ENCODE measurements around the gene PAPLN. TPM values are rescaled to one million over a fixed set of nuclear protein-coding genes. Genes with fewer than 3 reads are reported as not detected.

The PAPLN gene
- total RNA-seq, 1 experiment from 2014 or later: 0.40 TPM

- H3K9me2 ChIP-seq (replicated peaks; ENCODE audit: low read length): no peaks in the 10 kb centered on the region
- no peaks in the 10 kb centered on the region for H3K36me3 ChIP-seq (ENCODE audit: low read depth, low read length)
- H3K9me3 ChIP-seq (ENCODE audit: low read length): no peaks in the 10 kb centered on the region
- POLR2A ChIA-PET (ENCODE audit: unreplicated experiment): no interaction called here
- peaks cover 9% of the 10 kb centered on the region; the same call in 1 of the 2 replicates for H3K4me1 ChIP-seq (ENCODE audit: insufficient read depth, low read length)
- CTCF ChIA-PET: interaction anchor here (0.7 kb wide), 1 partner anchor 773 kb away, joined by 3 read pairs; no protein-coding TSS in a partner anchor
- ATAC-seq (no peak; the same call in 1 of the 2 replicates), DNase-seq (no peak)
- H3K4me2 ChIP-seq (ENCODE audit: low read length): no peak overlapping the region
- TF ChIP-seq CTCF (conservative IDR thresholded peaks at IDR 0.05; ENCODE audit: low read depth, low read length) (no peak), EZH2 (IDR thresholded peaks at IDR 0.05; ENCODE audit: low read length, unreplicated experiment) (no peak), EZH2phosphoT487 (IDR thresholded peaks at IDR 0.05; ENCODE audit: borderline replicate concordance, low read length) (no peak)
- no peaks in the 10 kb centered on the region for H3K79me2 ChIP-seq (ENCODE audit: low read length)
- BruUV-seq (replicated peaks): no TSS peak
- H3K9ac ChIP-seq (ENCODE audit: low read length): no peak overlapping the region
- no peaks in the 10 kb centered on the region for H3K27me3 ChIP-seq (ENCODE audit: low read length)
- H3K4me3 ChIP-seq (ENCODE audit: low read length): no peak overlapping the region
- H3F3A ChIP-seq (ENCODE audit: low read length, unreplicated experiment): no peaks in the 10 kb centered on the region
- no peak overlapping the region for H2AFZ ChIP-seq (ENCODE audit: low read length)
- H4K20me1 ChIP-seq (ENCODE audit: low read length): no peaks in the 10 kb centered on the region
- no peak overlapping the region for H3K27ac ChIP-seq (ENCODE audit: low read length)
- intact Hi-C loops (cut with micrococcal nuclease): no loop called here
Measured at GRCh38 chr14:73285979-73286378, 48.7 kb downstream of the PAPLN start.

GRCh38 chr14:73286598-73286997, 49.3 kb downstream of the PAPLN start:
- ATAC-seq (peak; percentile 23), DNase-seq (no peak)
- intact Hi-C loops (cut with micrococcal nuclease): no loop called here
- Histone ChIP-seq H3K9me3 (ENCODE audit: low read length) (no peaks in the 10 kb centered on the region), H3K4me3 (ENCODE audit: low read length) (no peak overlapping the region), H3K9ac (ENCODE audit: low read length) (no peak overlapping the region), H3K4me1 (ENCODE audit: insufficient read depth, low read length) (peaks cover 6% of the 10 kb centered on the region; the same call in 1 of the 2 replicates), H3K9me2 (replicated peaks; ENCODE audit: low read length) (no peaks in the 10 kb centered on the region), H3K27me3 (ENCODE audit: low read length) (no peaks in the 10 kb centered on the region), H3K79me2 (ENCODE audit: low read length) (no peaks in the 10 kb centered on the region), H3F3A (ENCODE audit: low read length, unreplicated experiment) (no peaks in the 10 kb centered on the region), H2AFZ (ENCODE audit: low read length) (no peak overlapping the region), H3K27ac (ENCODE audit: low read length) (no peak overlapping the region), H4K20me1 (ENCODE audit: low read length) (no peaks in the 10 kb centered on the region), H3K36me3 (ENCODE audit: low read depth, low read length) (no peaks in the 10 kb centered on the region), H3K4me2 (ENCODE audit: low read length) (no peak overlapping the region)
- BruUV-seq (replicated peaks): no TSS peak
- no peak for TF ChIP-seq EZH2phosphoT487 (IDR thresholded peaks at IDR 0.05; ENCODE audit: borderline replicate concordance, low read length)
- TF ChIP-seq CTCF (conservative IDR thresholded peaks at IDR 0.05; ENCODE audit: low read depth, low read length): no peak
- no peak for TF ChIP-seq EZH2 (IDR thresholded peaks at IDR 0.05; ENCODE audit: low read length, unreplicated experiment)
- ChIA-PET POLR2A (ENCODE audit: unreplicated experiment) (no interaction called here), CTCF (interaction anchor here (1.1 kb wide), 1 partner anchor 9 kb away, joined by 6 read pairs; no protein-coding TSS in a partner anchor)

GRCh38 chr14:73287071-73287470, 49.8 kb downstream of the PAPLN start:
- Histone ChIP-seq H3K9ac (ENCODE audit: low read length) (no peak overlapping the region), H3K36me3 (ENCODE audit: low read depth, low read length) (peaks cover 1% of the 10 kb centered on the region; the same call in 1 of the 2 replicates), H3K4me3 (ENCODE audit: low read length) (no peak overlapping the region), H3K4me1 (ENCODE audit: insufficient read depth, low read length) (peaks cover 1% of the 10 kb centered on the region; the same call in 1 of the 2 replicates), H3K27me3 (ENCODE audit: low read length) (no peaks in the 10 kb centered on the region), H3K9me2 (replicated peaks; ENCODE audit: low read length) (no peaks in the 10 kb centered on the region), H3F3A (ENCODE audit: low read length, unreplicated experiment) (no peaks in the 10 kb centered on the region), H3K27ac (ENCODE audit: low read length) (no peak overlapping the region), H3K4me2 (ENCODE audit: low read length) (no peak overlapping the region), H3K9me3 (ENCODE audit: low read length) (no peaks in the 10 kb centered on the region), H2AFZ (ENCODE audit: low read length) (no peak overlapping the region), H4K20me1 (ENCODE audit: low read length) (no peaks in the 10 kb centered on the region), H3K79me2 (ENCODE audit: low read length) (no peaks in the 10 kb centered on the region)
- BruUV-seq (replicated peaks): no TSS peak
- ATAC-seq (no peak), DNase-seq (no peak)
- intact Hi-C loops (cut with micrococcal nuclease): no loop called here
- no peak for TF ChIP-seq EZH2 (IDR thresholded peaks at IDR 0.05; ENCODE audit: low read length, unreplicated experiment)
- POLR2A ChIA-PET (ENCODE audit: unreplicated experiment): no interaction called here
- CTCF ChIA-PET: interaction anchor here (1.1 kb wide), 1 partner anchor 8 kb away, joined by 6 read pairs; no protein-coding TSS in a partner anchor
